HG02571 (cell line): Measurements from ENCODE around the gene TMEM40.
"Not testable (repeated sequence)": the region's sequence is repeated elsewhere in the genome, so short reads cannot be mapped to it uniquely, and the experiment has no call there.

Experiments
- ATAC-seq: cut with Tn5 transposase; IDR thresholded peaks from one replicate; pipeline ENCODE4 v1.9.1; 2021; ENCODE audit warnings: mild to moderate bottlenecking, moderate library complexity; ENCODE audit not compliant: unreplicated experiment

TMEM40 gene

GRCh38 chr3:12777171-12777570 is 18.1 kb upstream of the TMEM40 start:
- no peak for ATAC-seq

GRCh38 chr3:12775970-12776369 is 16.9 kb upstream of the TMEM40 start:
- not testable (repeated sequence) for ATAC-seq

- ATAC-seq = no peak
These were observed 16.2 kb upstream of the TMEM40 start for GRCh38 chr3:12775226-12775625.

GRCh38 chr3:12774619-12775018 is 15.6 kb upstream of the TMEM40 start:
- no peak for ATAC-seq

GRCh38 chr3:12773710-12774086 is 14.6 kb upstream of the TMEM40 start:
- ATAC-seq = no peak

GRCh38 chr3:12773030-12773709 is 14.1 kb upstream of the TMEM40 start:
- ATAC-seq = no peak

GRCh38 chr3:12772462-12772861 is 13.4 kb upstream of the TMEM40 start:
- ATAC-seq = no peak

- no peak for ATAC-seq
These were observed 12.2 kb upstream of the TMEM40 start for GRCh38 chr3:12771236-12771635.

- ATAC-seq = no peak
These were observed 10.7 kb upstream of the TMEM40 start for GRCh38 chr3:12769761-12770160.

GRCh38 chr3:12768579-12769527 is 9.8 kb upstream of the TMEM40 start:
- ATAC-seq = no peak

- no peak for ATAC-seq
These were observed 7.5 kb upstream of the TMEM40 start for GRCh38 chr3:12766541-12766940.

- ATAC-seq = no peak
These were observed 5.2 kb upstream of the TMEM40 start for GRCh38 chr3:12764171-12764776.

- ATAC-seq = no peak
These were observed 870 bp upstream of the TMEM40 start for GRCh38 chr3:12759693-12760565.

GRCh38 chr3:12758025-12758781 is 856 bp downstream of the TMEM40 start:
- ATAC-seq = no peak

- ATAC-seq = no peak
These were observed 2.4 kb downstream of the TMEM40 start for GRCh38 chr3:12756635-12757034.

- ATAC-seq = no peak
These were observed 2.9 kb downstream of the TMEM40 start for GRCh38 chr3:12756175-12756574.

- ATAC-seq = no peak
These were observed 3.3 kb downstream of the TMEM40 start for GRCh38 chr3:12755754-12756153.

GRCh38 chr3:12754313-12754712 is 4.7 kb downstream of the TMEM40 start:
- no peak for ATAC-seq

GRCh38 chr3:12753275-12754028 is 5.6 kb downstream of the TMEM40 start:
- no peak for ATAC-seq
